ENCODE results near the gene RAB6B. TPM values are rescaled to one million over a fixed set of nuclear protein-coding genes. Genes with fewer than 3 reads are reported as not detected.

Gene RAB6B
- total and polyA plus RNA-seq, 2 of the 4 experiments (the other 2 are of a cell fraction), result 0.18 to 1.2 TPM

GRCh38 chr3:133865136-133865855 is 30.4 kb downstream of the RAB6B start:
- Histone ChIP-seq H2AFZ (replicated peaks; ENCODE audit: low read length, poor library complexity) (no peak overlapping the region), H3K4ac (ENCODE audit: low read depth, low read length) (no peak overlapping the region), H3K27me3 (ENCODE audit: control insufficient read depth, insufficient read depth, low read length) (peaks cover 54% of the 10 kb centered on the region), H2BK20ac (ENCODE audit: low read depth, low read length) (no peak overlapping the region), H3K36me3 (ENCODE audit: control insufficient read depth, insufficient read depth, low read length) (no peaks in the 10 kb centered on the region), H3K56ac (ENCODE audit: extremely low read depth, insufficient read depth, low read length) (no peak overlapping the region), H3K9me3 (ENCODE audit: control insufficient read depth, insufficient read depth, low read length) (peaks cover 3% of the 10 kb centered on the region; the same call in 1 of the 2 replicates), H3K9ac (ENCODE audit: low read depth, low read length) (no peak overlapping the region), H4K20me1 (ENCODE audit: insufficient read depth, low read length) (no peaks in the 10 kb centered on the region), H4K91ac (ENCODE audit: insufficient read depth, low read depth, low read length) (no peak overlapping the region), H2BK5ac (ENCODE audit: low read depth, low read length, poor library complexity, severe bottlenecking) (no peak overlapping the region), H3K18ac (ENCODE audit: low read depth, low read length) (no peak overlapping the region), H2AK9ac (replicated peaks; ENCODE audit: low read depth, low read length, poor library complexity) (no peak overlapping the region), H2BK120ac (ENCODE audit: low read depth, low read length) (no peak overlapping the region), H3K4me3 (ENCODE audit: insufficient read depth, low read depth, low read length) (no peak overlapping the region), H3K23ac (ENCODE audit: low read depth, low read length) (no peak overlapping the region), H3K4me1 (ENCODE audit: control insufficient read depth, insufficient read depth, low read length) (no peaks in the 10 kb centered on the region), H3K14ac (replicated peaks; ENCODE audit: low read depth, low read length) (no peak overlapping the region), H2BK15ac (ENCODE audit: low read depth, low read length) (no peak overlapping the region), H2AK5ac (ENCODE audit: low read depth, low read length) (no peak overlapping the region), H3K27ac (ENCODE audit: insufficient read depth, low read length) (no peak overlapping the region), H3K9me1 (ENCODE audit: insufficient read depth, low read length) (no peaks in the 10 kb centered on the region), H4K8ac (ENCODE audit: low read depth in 2 of 2, low read length in 2 of 2) (no peak overlapping the region), H4K5ac (ENCODE audit: low read depth, low read length) (no peak overlapping the region), H3K4me2 (ENCODE audit: low read depth, low read length) (no peak overlapping the region), H3K79me1 (ENCODE audit: low read depth in 1 of 2, low read length in 2 of 2) (no peaks in the 10 kb centered on the region)
- ChIA-PET CTCF (no interaction called here), POLR2A (ENCODE audit: unreplicated experiment) (interaction anchor here (0.6 kb wide), 1 partner anchor 9 kb away, joined by 3 read pairs; no protein-coding TSS in a partner anchor)
- intact Hi-C loops (cut with micrococcal nuclease) (no loop called here), dilution Hi-C loops (cut with HindIII; ENCODE audit: low sequenced_read_pairs, unreplicated experiment) (no loop called here), in situ Hi-C loops (cut with MboI; ENCODE audit: low sequenced_read_pairs) (no loop called here)
- DNase-seq, result no peak
- TF ChIP-seq FOS (IDR thresholded peaks at IDR 0.05; ENCODE audit: low read depth, low read length) (no peak), MAFK (IDR thresholded peaks at IDR 0.05; ENCODE audit: low read depth, low read length) (no peak), RAD21 (IDR thresholded peaks at IDR 0.05; ENCODE audit: low read length) (no peak), ELK1 (IDR thresholded peaks at IDR 0.05; ENCODE audit: borderline replicate concordance, low read depth, low read length) (no peak), RFX5 (IDR thresholded peaks at IDR 0.05; ENCODE audit: low read depth, low read length) (no peak), USF2 (IDR thresholded peaks at IDR 0.05; ENCODE audit: low read depth, low read length) (no peak), MAZ (IDR thresholded peaks at IDR 0.05; ENCODE audit: borderline replicate concordance, low read depth, low read length) (no peak), SMC3 (IDR thresholded peaks at IDR 0.05; ENCODE audit: low read depth, low read length) (no peak)
- no TSS peak for BruUV-seq (replicated peaks)
- 40% methylated on average over 2 of the region's 5 CpGs; no CpG with 5 or more reads in 1 of the 2 experiments for WGBS, 2 experiments (ENCODE audit: extremely low coverage in 2 of 2, insufficient read length in 1 of 2)
- no peak for ATAC-seq (ENCODE audit: low read depth)
